GM18507 (cell line): ENCODE results near the gene STX18.

ENCODE experiments used
- DNase-seq: peaks from one replicate; pipeline ENCODE4 v3.0.0; 2011; ENCODE audit warnings: low read depth; ENCODE audit not compliant: insufficient read length; ENCODE audit errors: extremely low spot score
- FAIRE-seq: peaks from 2 replicates; lab custom pipeline; 2011; peaks lifted over from hg19 to GRCh38; lab: Jason Lieb, UNC

The STX18 gene

DNA sequence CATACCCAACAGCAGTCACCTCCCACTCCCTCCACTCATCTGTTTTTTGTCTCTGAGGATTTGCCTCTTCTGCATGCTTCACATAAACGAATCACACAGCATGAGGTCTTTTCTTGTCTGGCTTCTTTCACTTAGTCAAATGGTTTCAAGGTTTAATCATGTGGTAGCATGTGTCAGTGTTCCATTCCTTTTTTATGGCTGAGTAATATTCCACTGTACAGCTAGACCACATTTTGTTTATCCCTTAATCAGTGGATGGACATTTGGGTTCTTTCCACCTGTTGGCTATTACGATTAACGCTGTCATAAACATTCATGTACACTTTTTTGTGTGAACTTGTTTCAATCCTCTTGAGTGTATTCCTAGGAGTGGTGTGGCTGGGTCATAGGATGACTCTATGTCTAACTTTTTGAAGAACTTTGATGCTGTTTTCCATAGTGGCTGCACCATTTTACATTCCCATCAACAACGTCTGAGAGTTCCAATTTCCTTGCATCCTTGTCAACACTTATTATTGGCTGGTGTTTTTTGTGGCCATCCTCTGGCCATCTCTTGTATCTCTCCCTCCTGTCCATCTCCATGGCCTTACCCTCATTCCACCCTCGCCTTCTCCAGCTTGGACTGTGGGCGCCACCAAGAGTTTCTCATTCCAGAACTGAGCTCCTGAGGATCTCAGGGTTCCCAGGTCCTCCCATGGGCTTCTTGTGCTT lies 167.3 kb downstream of the STX18 start:
- DNase-seq (no peak), FAIRE-seq (no peak)
